Measurements from ENCODE around the gene NEU1. TPM values are rescaled to one million over a fixed set of nuclear protein-coding genes. Genes with fewer than 3 reads are reported as not detected.
"Not testable (repeated sequence)": the region's sequence is repeated elsewhere in the genome, so short reads cannot be mapped to it uniquely, and the experiment has no call there.

NEU1 gene
- total and polyA plus RNA-seq, 8 donors = 11.3 to 60.7 (median 23.6) TPM

DNA sequence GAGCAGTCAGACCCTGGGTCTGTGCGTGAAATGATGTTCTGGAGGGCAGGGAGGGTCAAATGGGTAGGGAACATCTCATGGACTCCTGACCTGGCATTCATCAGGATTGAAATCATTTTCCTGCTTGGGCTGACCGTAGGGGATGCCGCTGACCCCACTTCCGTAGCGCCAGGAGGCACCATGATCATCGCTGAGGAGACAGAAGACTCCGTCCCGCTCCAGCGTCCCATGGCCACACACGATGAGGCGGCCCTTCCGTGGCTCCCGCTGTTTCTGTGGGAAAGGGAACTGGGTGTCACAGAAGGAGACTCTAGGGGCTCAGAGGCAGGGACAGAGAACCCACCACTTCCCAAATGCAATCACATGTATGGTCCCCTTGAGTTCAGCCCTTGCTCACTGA, 2.3 kb downstream of the NEU1 start:
- TF ChIP-seq POLR2A (IDR thresholded peaks at IDR 0.05) (no peak), EP300 (IDR thresholded peaks at IDR 0.05) (no peak), POLR2AphosphoS5 (IDR thresholded peaks at IDR 0.05) (no peak)
- TF ChIP-seq, protein P1, sequence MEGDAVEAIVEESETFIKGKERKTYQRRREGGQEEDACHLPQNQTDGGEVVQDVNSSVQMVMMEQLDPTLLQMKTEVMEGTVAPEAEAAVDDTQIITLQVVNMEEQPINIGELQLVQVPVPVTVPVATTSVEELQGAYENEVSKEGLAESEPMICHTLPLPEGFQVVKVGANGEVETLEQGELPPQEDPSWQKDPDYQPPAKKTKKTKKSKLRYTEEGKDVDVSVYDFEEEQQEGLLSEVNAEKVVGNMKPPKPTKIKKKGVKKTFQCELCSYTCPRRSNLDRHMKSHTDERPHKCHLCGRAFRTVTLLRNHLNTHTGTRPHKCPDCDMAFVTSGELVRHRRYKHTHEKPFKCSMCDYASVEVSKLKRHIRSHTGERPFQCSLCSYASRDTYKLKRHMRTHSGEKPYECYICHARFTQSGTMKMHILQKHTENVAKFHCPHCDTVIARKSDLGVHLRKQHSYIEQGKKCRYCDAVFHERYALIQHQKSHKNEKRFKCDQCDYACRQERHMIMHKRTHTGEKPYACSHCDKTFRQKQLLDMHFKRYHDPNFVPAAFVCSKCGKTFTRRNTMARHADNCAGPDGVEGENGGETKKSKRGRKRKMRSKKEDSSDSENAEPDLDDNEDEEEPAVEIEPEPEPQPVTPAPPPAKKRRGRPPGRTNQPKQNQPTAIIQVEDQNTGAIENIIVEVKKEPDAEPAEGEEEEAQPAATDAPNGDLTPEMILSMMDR (IDR thresholded peaks at IDR 0.05) = no peak
- no peak for DNase-seq
- H3K36me3 ChIP-seq = peaks cover 28 to 63% (median 47%) of the 10 kb centered on the region in 4 donors
- H3K4me1 ChIP-seq = peaks cover 10 to 39% (median 29%) of the 10 kb centered on the region in 4 donors
- H3K9me3 ChIP-seq = no peaks in the 10 kb centered on the region
- WGBS, 5 donors = 90 to 97% (median 95%) methylated on average over 13 of the region's 13 CpGs
- intact Hi-C loops (cut with DNase I; ENCODE audit: low total_unique reads) = no loop called here
- no peak overlapping the region for H3K27ac ChIP-seq
- H3K4me3 ChIP-seq = no peak overlapping the region
- H3K27me3 ChIP-seq = no peaks in the 10 kb centered on the region

DNA sequence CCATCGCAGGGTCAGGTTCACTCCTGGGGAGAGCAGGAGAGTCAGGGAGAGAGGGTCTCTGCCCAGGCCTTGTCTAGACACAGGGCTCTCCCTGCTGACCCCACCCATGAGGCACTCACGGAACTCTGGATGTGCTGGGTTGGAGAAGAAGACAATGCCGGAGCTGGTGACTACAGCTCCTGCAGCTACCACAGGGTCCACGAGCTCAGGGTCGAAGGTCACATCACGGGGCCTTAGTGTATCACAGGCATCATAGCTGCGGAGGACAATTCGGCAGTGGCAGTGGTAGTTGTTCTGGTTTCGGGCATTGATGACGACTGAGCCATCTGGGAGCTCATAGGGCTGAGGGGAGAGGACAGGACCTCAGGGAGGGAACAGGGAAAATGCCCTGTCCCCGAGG, 2.7 kb downstream of the NEU1 start:
- Histone ChIP-seq H3K4me1 (peaks cover 10 to 37% (median 27%) of the 10 kb centered on the region in 4 donors), H3K27ac (no peak overlapping the region), H3K4me3 (no peak overlapping the region), H3K36me3 (peaks cover 28 to 63% (median 47%) of the 10 kb centered on the region in 4 donors), H3K27me3 (no peaks in the 10 kb centered on the region), H3K9me3 (no peaks in the 10 kb centered on the region)
- 86 to 93% (median 89%) methylated on average over 9 to 11 of the region's 11 CpGs for WGBS, 5 donors
- DNase-seq = no peak
- no peak for TF ChIP-seq POLR2AphosphoS5 (IDR thresholded peaks at IDR 0.05)
- TF ChIP-seq POLR2A (IDR thresholded peaks at IDR 0.05) = no peak
- TF ChIP-seq, protein P1 (IDR thresholded peaks at IDR 0.05) = no peak
- no peak for TF ChIP-seq EP300 (IDR thresholded peaks at IDR 0.05)
- intact Hi-C loops (cut with DNase I; ENCODE audit: low total_unique reads) = no loop called here

DNA sequence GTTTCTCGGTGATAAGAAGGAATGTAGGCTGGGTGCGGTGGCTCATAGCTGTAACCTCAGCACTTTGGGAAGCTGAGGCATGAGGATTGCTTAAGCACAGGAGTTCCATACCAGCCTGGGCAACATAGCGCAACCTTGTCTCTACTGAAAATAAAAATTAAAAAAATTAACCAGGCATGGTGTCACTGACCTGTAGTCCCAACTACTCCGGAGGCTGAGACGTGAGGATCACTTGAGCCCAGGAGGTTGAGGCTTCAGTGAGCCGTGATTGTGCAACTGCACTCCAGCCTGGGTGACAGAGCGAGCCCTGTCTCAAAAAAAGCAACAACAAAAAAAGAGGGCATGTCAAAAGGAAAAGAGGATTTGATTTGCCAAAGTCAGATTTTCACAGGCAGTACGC, 3.9 kb downstream of the NEU1 start:
- Histone ChIP-seq H3K27ac (no peak overlapping the region), H3K36me3 (peaks cover 28 to 56% (median 47%) of the 10 kb centered on the region in 4 donors), H3K4me3 (no peak overlapping the region), H3K27me3 (no peaks in the 10 kb centered on the region), H3K9me3 (no peaks in the 10 kb centered on the region), H3K4me1 (peaks cover 6 to 25% (median 17%) of the 10 kb centered on the region in 4 donors)
- no peak for TF ChIP-seq POLR2AphosphoS5 (IDR thresholded peaks at IDR 0.05)
- TF ChIP-seq, protein P1 (IDR thresholded peaks at IDR 0.05) = no peak
- TF ChIP-seq EP300 (IDR thresholded peaks at IDR 0.05) = no peak
- TF ChIP-seq POLR2A (IDR thresholded peaks at IDR 0.05) = no peak
- 85 to 96% (median 92%) methylated on average over 8 of the region's 8 CpGs for WGBS, 5 donors
- no peak for DNase-seq
- intact Hi-C loops (cut with DNase I; ENCODE audit: low total_unique reads) = no loop called here

DNA sequence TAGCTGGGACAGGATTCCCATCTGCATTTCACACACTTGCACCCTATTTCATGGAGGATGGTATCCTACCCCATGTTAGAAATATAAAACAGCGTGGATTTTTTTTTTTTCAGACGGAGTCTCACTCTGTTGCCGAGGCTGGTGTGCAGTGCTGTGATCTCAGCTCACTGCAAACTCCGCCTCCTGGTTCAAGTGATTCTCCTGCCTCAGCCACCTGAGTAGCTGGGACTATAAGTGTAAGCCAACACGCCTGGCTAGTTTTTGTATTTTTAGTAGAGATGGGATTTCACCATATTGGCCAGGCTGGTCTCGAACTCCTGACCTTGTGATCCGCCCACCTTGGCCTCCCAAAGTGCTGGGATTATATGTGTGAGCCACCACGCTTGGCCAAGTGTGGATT, 4.8 kb downstream of the NEU1 start:
- H3K27me3 ChIP-seq; DNase-seq; H3K9me3 ChIP-seq; intact Hi-C loops (cut with DNase I; ENCODE audit: low total_unique reads); H3K27ac ChIP-seq; H3K4me3 ChIP-seq: not testable (repeated sequence)
- peaks cover 28 to 54% (median 47%) of the 10 kb centered on the region in 4 donors for H3K36me3 ChIP-seq
- 84 to 96% (median 92%) methylated on average over 8 of the region's 8 CpGs for WGBS, 5 donors
- H3K4me1 ChIP-seq = peaks cover 6 to 17% (median 11%) of the 10 kb centered on the region in 4 donors

DNA sequence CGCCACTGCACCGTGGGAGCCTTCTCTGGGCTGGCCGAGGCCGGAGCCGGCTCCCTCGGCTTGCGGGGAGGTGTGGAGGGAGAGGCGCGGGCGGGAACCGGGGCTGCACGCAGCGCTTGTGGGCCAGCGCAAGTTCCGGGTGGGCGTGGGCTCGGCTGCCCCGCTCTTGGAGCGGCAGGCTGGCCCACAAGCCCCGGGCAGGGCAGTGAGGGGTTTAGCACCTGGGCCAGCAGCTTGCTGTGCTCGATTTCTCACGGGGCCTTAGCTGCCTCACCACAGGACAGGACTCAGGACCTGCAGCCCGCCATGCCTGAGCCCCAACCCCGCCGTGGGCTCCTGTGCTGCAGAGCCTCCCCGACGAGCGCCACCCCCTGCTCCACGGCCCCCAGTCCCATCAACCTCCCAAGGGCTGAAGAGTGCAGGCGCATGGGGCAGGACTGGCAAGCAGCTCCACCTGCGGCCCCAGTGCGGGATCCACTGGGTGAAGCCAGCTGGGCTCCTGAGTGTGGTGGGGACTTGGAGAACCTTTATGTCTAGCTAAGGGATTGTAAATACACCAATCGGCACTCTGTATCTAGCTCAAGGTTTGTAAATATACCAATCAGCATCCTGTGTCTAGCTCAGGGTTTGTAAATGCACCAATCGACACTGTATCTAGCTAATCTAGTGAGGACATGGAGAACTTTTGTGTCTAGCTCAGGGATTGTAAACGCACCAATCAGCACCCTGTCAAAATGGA, 10.5 kb downstream of the NEU1 start:
- H3K9me3 ChIP-seq; intact Hi-C loops (cut with DNase I; ENCODE audit: low total_unique reads); H3K4me1 ChIP-seq; H3K27ac ChIP-seq; H3K27me3 ChIP-seq; DNase-seq; H3K4me3 ChIP-seq: not testable (repeated sequence)
- peaks cover 0 to 12% (median 7%) of the 10 kb centered on the region in 4 donors for H3K36me3 ChIP-seq
- WGBS, 5 donors = 87 to 95% (median 92%) methylated on average over 17 to 35 of the region's 35 CpGs
